Activated T-cell treated with anti-CD3 and anti-CD28 coated beads, Interleukin-2, amount 50 U/mL, for 72 hours (primary cell): ENCODE measurements around the gene OXCT1. TPM values are rescaled to one million over a fixed set of nuclear protein-coding genes. Genes with fewer than 3 reads are reported as not detected.
"Not testable (repeated sequence)": the region's sequence is repeated elsewhere in the genome, so short reads cannot be mapped to it uniquely, and the experiment has no call there.

Source experiments
- ATAC-seq, 2 donors: fragments of 150-1000 bp; cut with Tn5 transposase; replicated peaks in 1 of 2; 2 replicates each; pipeline ENCODE4 v1.10.0; 2021; ENCODE audit warnings: moderate library complexity in 2 of 2, mild to moderate bottlenecking in 1 of 2
- DNase-seq, 2 donors: peaks; one replicate each; pipeline ENCODE4 v3.0.0; 2021 to 2022; ENCODE audit warnings: mixed read lengths in 1 of 2
- H3K27ac Mint-ChIP-seq: one replicate; pipeline ENCODE4 v1.8.0; 2022; ENCODE audit warnings: mild to moderate bottlenecking, moderate library complexity, mixed read lengths
- H3K27me3 Mint-ChIP-seq: one replicate; pipeline ENCODE4 v1.8.0; 2022; ENCODE audit warnings: low read depth, mixed read lengths
- H3K36me3 Mint-ChIP-seq, 2 donors: one replicate each; pipeline ENCODE4 v1.8.0; 2022; ENCODE audit warnings: mixed read lengths in 2 of 2, mild to moderate bottlenecking in 1 of 2; ENCODE audit not compliant: insufficient read depth in 2 of 2
- H3K4me1 Mint-ChIP-seq: one replicate; pipeline ENCODE4 v1.8.0; 2022; ENCODE audit warnings: low read depth, mixed read lengths
- H3K4me3 Mint-ChIP-seq, 2 donors: one replicate each; pipeline ENCODE4 v1.8.0; 2022; ENCODE audit warnings: mild to moderate bottlenecking in 2 of 2, mixed read lengths in 2 of 2, moderate library complexity in 2 of 2
- H3K9me3 Mint-ChIP-seq, 2 donors: one replicate each; pipeline ENCODE4 v1.8.0; 2022; ENCODE audit warnings: mixed read lengths in 2 of 2
- total RNA-seq, 2 donors: library from RNA; stranded (reverse); gene quantifications; one replicate each; pipeline ENCODE4 v1.2.3, GENCODE V29; 2022

The OXCT1 gene
- total RNA-seq, 2 donors from 2014 or later: 58.7 to 63.8 TPM

- Mint-ChIP-seq H3K4me3 (peak overlapping the region; percentile 24 to 41), H3K9me3 (no peaks in the 10 kb centered on the region), H3K36me3 (peaks cover 7 to 19% of the 10 kb centered on the region in 2 donors), H3K27me3 (no peaks in the 10 kb centered on the region), H3K4me1 (peaks cover 23% of the 10 kb centered on the region), H3K27ac (peak overlapping the region; percentile 72)
- peak in 1 of 2 donors; percentile 46 for ATAC-seq
- no peak for DNase-seq
These were observed 11.3 kb downstream of the OXCT1 start for GRCh38 chr5:41858890-41859289.

GRCh38 chr5:41857989-41858388 lies 12.2 kb downstream of the OXCT1 start:
- peak overlapping the region; percentile 43 for H3K27ac Mint-ChIP-seq
- no peak for DNase-seq
- ATAC-seq: no peak
- no peaks in the 10 kb centered on the region for H3K9me3 Mint-ChIP-seq
- no peaks in the 10 kb centered on the region for H3K27me3 Mint-ChIP-seq
- peaks cover 15% of the 10 kb centered on the region for H3K4me1 Mint-ChIP-seq
- H3K4me3 Mint-ChIP-seq: no peak overlapping the region
- H3K36me3 Mint-ChIP-seq: peaks cover 9 to 21% of the 10 kb centered on the region in 2 donors

- Mint-ChIP-seq H3K4me3 (no peak overlapping the region), H3K9me3 (no peaks in the 10 kb centered on the region)
These were observed 13.4 kb downstream of the OXCT1 start for GRCh38 chr5:41856644-41857491.

GRCh38 chr5:41852293-41852692 lies 17.9 kb downstream of the OXCT1 start:
- H3K36me3 Mint-ChIP-seq: peaks cover 20 to 40% of the 10 kb centered on the region in 2 donors
- H3K27me3 Mint-ChIP-seq: no peaks in the 10 kb centered on the region
- peaks cover 23% of the 10 kb centered on the region for H3K4me1 Mint-ChIP-seq
- H3K27ac Mint-ChIP-seq: peak overlapping the region; percentile 81
- ATAC-seq (peak; percentile 16 to 55), DNase-seq (no peak)
- peak overlapping the region in 1 of 2 donors; percentile 28 for H3K4me3 Mint-ChIP-seq
- no peaks in the 10 kb centered on the region for H3K9me3 Mint-ChIP-seq

More at GRCh38 chr5:41856644-41857491, 13.4 kb downstream of the OXCT1 start:
- DNase-seq (peak; percentile 49 to 68), ATAC-seq (peak; percentile 76 to 80)
- Mint-ChIP-seq H3K27me3 (no peaks in the 10 kb centered on the region), H3K36me3 (peaks cover 8 to 24% of the 10 kb centered on the region in 2 donors), H3K27ac (no peak overlapping the region), H3K4me1 (peaks cover 20% of the 10 kb centered on the region)

GRCh38 chr5:41851116-41851515 lies 19.1 kb downstream of the OXCT1 start:
- ATAC-seq (peak; percentile 59 to 65), DNase-seq (no peak)
- H3K27me3 Mint-ChIP-seq: no peaks in the 10 kb centered on the region
- peaks cover 20 to 43% of the 10 kb centered on the region in 2 donors for H3K36me3 Mint-ChIP-seq
- no peaks in the 10 kb centered on the region for H3K9me3 Mint-ChIP-seq
- peak overlapping the region; percentile 27 to 79 for H3K4me3 Mint-ChIP-seq
- H3K27ac Mint-ChIP-seq: peak overlapping the region; percentile 81
- peaks cover 23% of the 10 kb centered on the region for H3K4me1 Mint-ChIP-seq

- Mint-ChIP-seq H3K9me3 (no peaks in the 10 kb centered on the region), H3K4me1 (peaks cover 23% of the 10 kb centered on the region), H3K4me3 (no peak overlapping the region), H3K36me3 (peaks cover 20 to 40% of the 10 kb centered on the region in 2 donors), H3K27ac (no peak overlapping the region), H3K27me3 (no peaks in the 10 kb centered on the region)
- ATAC-seq: no peak
- no peak for DNase-seq
These were observed 21.2 kb downstream of the OXCT1 start for GRCh38 chr5:41848983-41849382.

GRCh38 chr5:41845751-41846150 lies 24.5 kb downstream of the OXCT1 start:
- H3K36me3 Mint-ChIP-seq: peaks cover 16 to 32% of the 10 kb centered on the region in 2 donors
- not testable (repeated sequence) for H3K9me3 Mint-ChIP-seq, H3K27ac Mint-ChIP-seq, H3K27me3 Mint-ChIP-seq, ATAC-seq, H3K4me3 Mint-ChIP-seq, DNase-seq, H3K4me1 Mint-ChIP-seq

- Mint-ChIP-seq H3K36me3 (peaks cover 10 to 25% of the 10 kb centered on the region in 2 donors), H3K4me1 (no peaks in the 10 kb centered on the region), H3K4me3 (no peak overlapping the region), H3K9me3 (no peaks in the 10 kb centered on the region), H3K27ac (no peak overlapping the region), H3K27me3 (no peaks in the 10 kb centered on the region)
- DNase-seq (no peak), ATAC-seq (no peak)
These were observed 25.7 kb downstream of the OXCT1 start for GRCh38 chr5:41844502-41844901.

- ATAC-seq: no peak
- Mint-ChIP-seq H3K4me3 (no peak overlapping the region), H3K4me1 (no peaks in the 10 kb centered on the region), H3K9me3 (no peaks in the 10 kb centered on the region), H3K36me3 (peaks cover 6 to 25% of the 10 kb centered on the region in 2 donors), H3K27me3 (no peaks in the 10 kb centered on the region), H3K27ac (no peak overlapping the region)
- DNase-seq: peak; percentile 25 to 37
These were observed 26.5 kb downstream of the OXCT1 start for GRCh38 chr5:41843456-41844370.

- Mint-ChIP-seq H3K27me3 (no peaks in the 10 kb centered on the region), H3K4me3 (no peak overlapping the region), H3K9me3 (no peaks in the 10 kb centered on the region), H3K27ac (no peak overlapping the region), H3K4me1 (no peaks in the 10 kb centered on the region), H3K36me3 (peaks cover 6 to 28% of the 10 kb centered on the region in 2 donors)
- DNase-seq (no peak), ATAC-seq (no peak)
These were observed 27.4 kb downstream of the OXCT1 start for GRCh38 chr5:41842777-41843176.

- no peaks in the 10 kb centered on the region for H3K27me3 Mint-ChIP-seq
- H3K9me3 Mint-ChIP-seq: no peaks in the 10 kb centered on the region
- peaks cover 7 to 25% of the 10 kb centered on the region in 2 donors for H3K36me3 Mint-ChIP-seq
- ATAC-seq (no peak), DNase-seq (no peak)
- no peak overlapping the region for H3K4me3 Mint-ChIP-seq
- H3K4me1 Mint-ChIP-seq: peaks cover 5% of the 10 kb centered on the region
- peak overlapping the region; percentile 48 for H3K27ac Mint-ChIP-seq
These were observed 28.9 kb downstream of the OXCT1 start for GRCh38 chr5:41841325-41841724.

GRCh38 chr5:41840251-41840650 lies 30.0 kb downstream of the OXCT1 start:
- Mint-ChIP-seq H3K36me3 (peaks cover 7 to 25% of the 10 kb centered on the region in 2 donors), H3K4me1 (peaks cover 10% of the 10 kb centered on the region), H3K27me3 (no peaks in the 10 kb centered on the region), H3K9me3 (no peaks in the 10 kb centered on the region), H3K4me3 (no peak overlapping the region), H3K27ac (no peak overlapping the region)
- DNase-seq (no peak), ATAC-seq (no peak)

GRCh38 chr5:41837793-41838192 lies 32.4 kb downstream of the OXCT1 start:
- Mint-ChIP-seq H3K9me3 (no peaks in the 10 kb centered on the region), H3K27ac (no peak overlapping the region), H3K4me1 (peaks cover 10% of the 10 kb centered on the region), H3K36me3 (peaks cover 12 to 37% of the 10 kb centered on the region in 2 donors), H3K27me3 (no peaks in the 10 kb centered on the region), H3K4me3 (no peak overlapping the region)
- no peak for DNase-seq
- ATAC-seq: no peak
